Measurements from ENCODE around the gene KCNE2.

KCNE2 gene

DNA sequence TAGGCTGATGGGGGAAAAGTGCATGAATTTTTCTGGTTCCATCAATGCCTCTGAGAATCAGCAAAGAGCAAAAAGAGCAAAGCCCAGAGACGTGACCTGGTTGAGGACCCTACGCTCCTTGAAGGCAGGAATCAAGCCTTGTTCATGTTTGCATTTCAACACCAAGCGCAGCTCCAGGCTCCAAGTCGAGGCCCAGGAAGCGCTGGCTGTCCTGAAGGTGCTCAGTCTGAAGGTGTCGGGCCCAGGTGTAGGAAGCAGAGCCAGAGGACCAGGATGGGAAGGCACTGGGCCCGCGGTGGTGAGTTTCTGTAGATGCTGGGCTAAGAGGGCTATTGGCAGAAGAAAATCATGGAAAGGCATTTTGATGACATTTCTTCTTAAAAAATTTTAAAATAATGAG, 25.6 kb upstream of the KCNE2 start:
- Histone ChIP-seq H3K36me3 (ENCODE audit: control insufficient read depth, insufficient read depth, low read length) (no peaks in the 10 kb centered on the region), H3K27me3 (replicated peaks; ENCODE audit: control insufficient read depth, insufficient read depth, low read length) (no peaks in the 10 kb centered on the region; the same call in 1 of the 2 replicates), H3K4me3 (replicated peaks; ENCODE audit: low read depth, low read length) (no peak overlapping the region)
- TF ChIP-seq, protein P1, sequence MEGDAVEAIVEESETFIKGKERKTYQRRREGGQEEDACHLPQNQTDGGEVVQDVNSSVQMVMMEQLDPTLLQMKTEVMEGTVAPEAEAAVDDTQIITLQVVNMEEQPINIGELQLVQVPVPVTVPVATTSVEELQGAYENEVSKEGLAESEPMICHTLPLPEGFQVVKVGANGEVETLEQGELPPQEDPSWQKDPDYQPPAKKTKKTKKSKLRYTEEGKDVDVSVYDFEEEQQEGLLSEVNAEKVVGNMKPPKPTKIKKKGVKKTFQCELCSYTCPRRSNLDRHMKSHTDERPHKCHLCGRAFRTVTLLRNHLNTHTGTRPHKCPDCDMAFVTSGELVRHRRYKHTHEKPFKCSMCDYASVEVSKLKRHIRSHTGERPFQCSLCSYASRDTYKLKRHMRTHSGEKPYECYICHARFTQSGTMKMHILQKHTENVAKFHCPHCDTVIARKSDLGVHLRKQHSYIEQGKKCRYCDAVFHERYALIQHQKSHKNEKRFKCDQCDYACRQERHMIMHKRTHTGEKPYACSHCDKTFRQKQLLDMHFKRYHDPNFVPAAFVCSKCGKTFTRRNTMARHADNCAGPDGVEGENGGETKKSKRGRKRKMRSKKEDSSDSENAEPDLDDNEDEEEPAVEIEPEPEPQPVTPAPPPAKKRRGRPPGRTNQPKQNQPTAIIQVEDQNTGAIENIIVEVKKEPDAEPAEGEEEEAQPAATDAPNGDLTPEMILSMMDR (IDR thresholded peaks at IDR 0.05; ENCODE audit: insufficient read depth, low read length, poor library complexity, severe bottlenecking): no peak
- no peak for DNase-seq (ENCODE audit: extremely low read depth, insufficient read length)

DNA sequence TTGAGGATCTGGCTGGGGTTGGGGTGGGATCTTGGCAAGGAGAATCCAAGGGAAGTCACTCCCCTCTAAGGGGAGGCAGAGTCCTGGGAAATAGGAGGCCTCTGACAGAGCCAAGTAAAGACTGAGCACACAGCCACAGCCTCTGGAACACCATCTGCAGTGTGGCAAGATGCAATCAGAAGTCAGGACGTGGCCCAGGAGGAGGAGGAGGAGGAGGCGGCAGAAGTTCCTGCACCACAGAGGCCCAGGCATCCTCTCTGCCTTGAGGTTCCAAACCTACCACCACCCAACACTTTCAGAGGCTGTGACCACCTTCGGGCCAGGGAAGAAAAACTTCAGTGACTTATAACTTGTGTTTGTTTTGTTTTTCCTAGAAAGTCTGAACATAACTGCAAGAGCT, 23.7 kb upstream of the KCNE2 start:
- no peak for DNase-seq (ENCODE audit: extremely low read depth, insufficient read length)
- Histone ChIP-seq H3K4me3 (replicated peaks; ENCODE audit: low read depth, low read length) (no peak overlapping the region), H3K27me3 (replicated peaks; ENCODE audit: control insufficient read depth, insufficient read depth, low read length) (no peaks in the 10 kb centered on the region; the same call in 1 of the 2 replicates), H3K36me3 (ENCODE audit: control insufficient read depth, insufficient read depth, low read length) (no peaks in the 10 kb centered on the region)
- TF ChIP-seq, protein P1 (IDR thresholded peaks at IDR 0.05; ENCODE audit: insufficient read depth, low read length, poor library complexity, severe bottlenecking): no peak

DNA sequence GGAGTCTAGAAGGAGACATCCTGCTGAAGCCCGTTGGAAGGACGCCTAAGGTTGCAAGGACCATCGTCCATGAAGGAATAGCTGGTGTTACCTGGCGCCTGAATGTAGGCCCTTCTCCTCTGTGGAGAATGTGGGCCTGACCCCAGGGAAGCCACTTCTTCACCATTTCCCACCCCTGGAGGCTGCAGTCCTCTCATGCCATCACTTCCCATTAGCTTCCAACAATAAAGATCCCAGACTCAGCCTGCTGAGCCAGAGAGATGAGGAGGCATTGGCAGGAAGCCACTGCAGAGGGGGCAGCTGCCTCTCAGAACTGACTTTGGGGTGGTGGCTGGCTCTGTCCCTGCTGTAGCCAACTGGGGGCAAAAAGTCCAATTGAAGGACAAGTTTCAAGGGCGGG, 21.3 kb upstream of the KCNE2 start:
- DNase-seq (ENCODE audit: extremely low read depth, insufficient read length): no peak
- no peak overlapping the region for H3K4me3 ChIP-seq (replicated peaks; ENCODE audit: low read depth, low read length)
- TF ChIP-seq, protein P1 (IDR thresholded peaks at IDR 0.05; ENCODE audit: insufficient read depth, low read length, poor library complexity, severe bottlenecking): no peak
- no peaks in the 10 kb centered on the region for H3K36me3 ChIP-seq (ENCODE audit: control insufficient read depth, insufficient read depth, low read length)
- H3K27me3 ChIP-seq (replicated peaks; ENCODE audit: control insufficient read depth, insufficient read depth, low read length): no peaks in the 10 kb centered on the region; the same call in 1 of the 2 replicates

DNA sequence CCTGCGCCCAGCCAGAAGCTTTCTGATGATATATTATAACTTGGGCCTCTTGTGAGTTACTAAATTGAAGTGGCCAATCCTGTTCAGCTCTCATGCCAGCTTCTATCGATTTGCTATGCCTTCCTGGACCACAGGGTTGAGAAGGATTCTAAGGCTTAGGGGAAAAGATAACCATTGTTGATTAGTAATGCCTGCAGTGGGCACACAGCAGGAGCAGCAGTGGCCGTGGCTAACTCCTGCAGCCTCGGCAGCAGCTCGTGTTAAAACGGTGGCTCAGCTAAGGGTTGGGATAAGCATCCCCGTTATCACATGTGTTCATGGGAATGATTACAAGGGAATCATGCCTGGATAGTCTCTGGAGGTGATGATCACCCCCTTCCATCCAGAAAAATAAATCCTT, 20.5 kb upstream of the KCNE2 start:
- Histone ChIP-seq H3K36me3 (ENCODE audit: control insufficient read depth, insufficient read depth, low read length) (no peaks in the 10 kb centered on the region), H3K4me3 (replicated peaks; ENCODE audit: low read depth, low read length) (no peak overlapping the region), H3K27me3 (replicated peaks; ENCODE audit: control insufficient read depth, insufficient read depth, low read length) (no peaks in the 10 kb centered on the region; the same call in 1 of the 2 replicates)
- TF ChIP-seq, protein P1 (IDR thresholded peaks at IDR 0.05; ENCODE audit: insufficient read depth, low read length, poor library complexity, severe bottlenecking): no peak
- DNase-seq (ENCODE audit: extremely low read depth, insufficient read length): no peak

DNA sequence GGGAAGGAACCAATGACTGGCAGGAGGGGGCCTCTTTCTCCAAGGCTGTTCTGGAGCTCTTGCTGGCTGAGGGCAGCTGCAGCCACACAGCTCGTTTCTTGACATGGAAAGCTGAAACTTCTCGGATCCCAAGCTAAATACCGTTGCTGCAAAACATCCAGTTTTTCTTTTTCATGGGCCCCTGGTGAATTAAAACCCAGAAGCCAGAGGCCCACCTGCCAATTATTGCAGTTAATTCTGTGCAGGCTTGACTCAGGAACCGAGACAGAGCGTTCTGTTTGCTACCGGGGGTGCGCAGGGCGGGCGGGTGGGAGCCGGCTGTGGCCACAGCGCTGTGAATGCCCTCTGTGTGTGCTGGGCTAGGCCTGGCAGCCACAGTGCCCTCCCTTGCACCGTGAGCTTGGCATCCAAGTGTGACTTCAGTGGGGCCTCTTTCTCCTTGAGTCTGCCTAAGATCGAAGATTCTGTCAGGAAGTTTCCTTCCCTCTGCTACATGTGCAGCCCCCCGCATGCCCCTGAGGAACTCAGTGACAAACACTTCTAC, 19.9 kb upstream of the KCNE2 start:
- DNase-seq (ENCODE audit: extremely low read depth, insufficient read length): no peak
- no peaks in the 10 kb centered on the region for H3K36me3 ChIP-seq (ENCODE audit: control insufficient read depth, insufficient read depth, low read length)
- no peaks in the 10 kb centered on the region; the same call in 1 of the 2 replicates for H3K27me3 ChIP-seq (replicated peaks; ENCODE audit: control insufficient read depth, insufficient read depth, low read length)
- no peak overlapping the region for H3K4me3 ChIP-seq (replicated peaks; ENCODE audit: low read depth, low read length)
- TF ChIP-seq, protein P1 (IDR thresholded peaks at IDR 0.05; ENCODE audit: insufficient read depth, low read length, poor library complexity, severe bottlenecking): no peak

DNA sequence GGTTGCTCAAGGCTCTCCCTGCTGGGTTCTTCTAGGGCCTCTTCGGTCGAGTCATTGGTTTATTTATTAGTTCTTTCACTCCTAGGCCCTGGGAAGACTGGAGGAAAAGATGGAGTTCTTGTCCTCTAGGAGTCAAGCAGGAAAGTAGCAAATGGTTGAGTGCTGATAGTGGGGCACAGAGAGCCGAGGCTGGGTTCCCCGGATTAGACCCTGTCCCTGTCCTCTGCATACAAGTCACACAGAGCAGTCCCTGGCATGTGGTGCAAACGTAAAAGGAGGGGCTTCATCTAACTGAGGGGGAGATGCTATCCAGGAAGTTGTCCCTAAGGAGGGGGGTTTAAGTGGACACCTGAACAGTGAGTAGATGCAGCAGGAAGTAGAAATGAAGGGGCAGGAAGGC, 19.2 kb upstream of the KCNE2 start:
- DNase-seq (ENCODE audit: extremely low read depth, insufficient read length): no peak
- TF ChIP-seq, protein P1 (IDR thresholded peaks at IDR 0.05; ENCODE audit: insufficient read depth, low read length, poor library complexity, severe bottlenecking): no peak
- Histone ChIP-seq H3K27me3 (replicated peaks; ENCODE audit: control insufficient read depth, insufficient read depth, low read length) (no peaks in the 10 kb centered on the region; the same call in 1 of the 2 replicates), H3K36me3 (ENCODE audit: control insufficient read depth, insufficient read depth, low read length) (no peaks in the 10 kb centered on the region), H3K4me3 (replicated peaks; ENCODE audit: low read depth, low read length) (no peak overlapping the region)
